Mammary epithelial cell (primary cell): Measurements from ENCODE around the gene CEP55.

Experiments
- EZH2 ChIP-seq: IDR thresholded peaks from 2 replicates; pipeline ENCODE4 v1.6.1; 2012; ENCODE audit warnings: low read length, inconsistent platforms, borderline replicate concordance
- TF ChIP-seq, protein P1 (sequence below), 2 donors: IDR thresholded peaks in 1 of 2; conservative IDR thresholded peaks in 1 of 2; 2 replicates each; pipeline ENCODE4 v1.5.1; 2011 to 2012; ENCODE audit warnings: inconsistent platforms in 2 of 2, low read length in 2 of 2, mild to moderate bottlenecking in 2 of 2, control low read depth in 1 of 2, low read depth in 1 of 2; ENCODE audit not compliant: insufficient read depth in 1 of 2; ENCODE audit errors: extremely low read depth in 1 of 2

- TF ChIP-seq, protein P1, sequence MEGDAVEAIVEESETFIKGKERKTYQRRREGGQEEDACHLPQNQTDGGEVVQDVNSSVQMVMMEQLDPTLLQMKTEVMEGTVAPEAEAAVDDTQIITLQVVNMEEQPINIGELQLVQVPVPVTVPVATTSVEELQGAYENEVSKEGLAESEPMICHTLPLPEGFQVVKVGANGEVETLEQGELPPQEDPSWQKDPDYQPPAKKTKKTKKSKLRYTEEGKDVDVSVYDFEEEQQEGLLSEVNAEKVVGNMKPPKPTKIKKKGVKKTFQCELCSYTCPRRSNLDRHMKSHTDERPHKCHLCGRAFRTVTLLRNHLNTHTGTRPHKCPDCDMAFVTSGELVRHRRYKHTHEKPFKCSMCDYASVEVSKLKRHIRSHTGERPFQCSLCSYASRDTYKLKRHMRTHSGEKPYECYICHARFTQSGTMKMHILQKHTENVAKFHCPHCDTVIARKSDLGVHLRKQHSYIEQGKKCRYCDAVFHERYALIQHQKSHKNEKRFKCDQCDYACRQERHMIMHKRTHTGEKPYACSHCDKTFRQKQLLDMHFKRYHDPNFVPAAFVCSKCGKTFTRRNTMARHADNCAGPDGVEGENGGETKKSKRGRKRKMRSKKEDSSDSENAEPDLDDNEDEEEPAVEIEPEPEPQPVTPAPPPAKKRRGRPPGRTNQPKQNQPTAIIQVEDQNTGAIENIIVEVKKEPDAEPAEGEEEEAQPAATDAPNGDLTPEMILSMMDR (conservative IDR thresholded peaks at IDR 0.05 in 1 of 2, IDR thresholded peaks at IDR 0.05 in 1 of 2; ENCODE audit: extremely low read depth in 1 of 2, insufficient read depth in 1 of 2, low read depth in 1 of 2, low read length in 2 of 2), result no peak
- no peak for TF ChIP-seq EZH2
Measured at GRCh38 chr10:93547522-93547921, 51.1 kb downstream of the CEP55 start.
